ENCODE measurements around the gene GPR42.
"Not testable (repeated sequence)": the region's sequence is repeated elsewhere in the genome, so short reads cannot be mapped to it uniquely, and the experiment has no call there.

Gene GPR42

DNA sequence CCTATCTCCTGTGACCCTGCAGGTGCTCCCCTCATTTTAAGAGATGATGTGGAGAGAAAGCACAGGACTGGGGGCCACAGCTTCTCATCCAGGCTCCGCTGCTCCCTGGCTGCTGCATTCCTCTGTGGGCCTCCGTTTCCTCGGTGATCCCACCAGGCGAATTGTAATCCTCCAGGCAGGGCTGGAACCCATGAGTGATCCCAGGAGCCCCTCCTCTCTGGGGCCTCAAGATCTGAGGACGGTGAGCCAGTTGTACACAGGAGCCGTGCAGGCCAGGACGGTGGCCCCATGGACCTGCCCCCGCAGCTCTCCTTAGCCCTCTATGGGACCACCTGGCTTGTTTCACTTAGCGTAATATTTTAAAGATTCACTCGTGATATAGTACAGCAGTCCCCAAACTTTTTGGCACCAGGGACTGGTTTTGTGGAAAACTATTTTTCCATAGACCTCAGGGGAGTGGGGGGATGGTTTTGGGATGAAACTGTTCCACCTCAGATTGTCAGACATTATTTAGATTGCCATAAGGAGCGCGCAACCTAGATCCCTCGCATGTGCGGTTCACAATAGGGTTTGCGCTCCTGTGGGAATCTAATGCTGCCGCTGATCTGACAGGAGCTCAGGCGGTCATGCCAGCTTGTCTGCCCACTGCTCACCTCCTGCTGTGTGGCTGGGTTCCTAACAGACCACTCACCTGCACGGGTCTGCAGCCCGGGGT is 7.0 kb upstream of the GPR42 start:
- no peak for DNase-seq

- DNase-seq: no peak
Observed at GRCh38 chr19:35365303-35365702, 5.6 kb upstream of the GPR42 start.

DNA sequence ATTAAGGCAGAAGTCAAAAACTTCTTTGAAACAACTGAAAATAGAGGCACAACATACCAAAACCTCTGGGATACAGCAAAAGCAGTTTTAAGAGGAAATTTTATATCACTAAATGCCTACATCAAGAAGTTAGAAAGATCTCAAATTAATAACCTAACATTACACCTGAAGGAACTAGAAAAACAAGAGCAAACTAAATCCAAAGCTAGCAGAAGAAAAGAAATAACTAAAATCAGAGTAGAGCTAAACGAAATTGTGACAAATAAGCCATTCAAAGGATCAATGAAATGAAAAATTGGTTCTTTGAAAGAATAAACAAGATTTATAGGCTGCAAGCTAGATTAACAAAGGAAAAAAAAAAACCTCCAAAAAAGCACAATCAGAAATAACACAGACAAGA is 2.5 kb upstream of the GPR42 start:
- no peak for DNase-seq

DNA sequence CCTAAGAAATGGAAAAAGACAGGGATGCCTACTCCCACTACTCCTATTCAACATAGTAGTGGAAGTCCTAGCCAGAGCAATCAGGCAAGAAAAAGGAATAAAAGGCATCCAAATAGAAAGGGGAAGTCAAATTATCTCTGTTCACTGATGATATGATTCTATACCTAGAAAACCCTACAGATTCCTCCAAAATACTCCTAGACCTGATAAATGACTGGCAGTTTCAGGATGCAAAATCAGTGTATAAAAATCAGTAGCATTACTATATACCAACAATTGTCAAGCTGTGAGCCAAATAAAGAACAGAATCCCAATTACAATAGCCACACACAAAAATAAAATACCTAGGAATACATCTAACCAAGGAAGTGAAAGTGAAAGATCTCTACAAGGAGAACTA is 1.3 kb upstream of the GPR42 start:
- no peak for DNase-seq

DNA sequence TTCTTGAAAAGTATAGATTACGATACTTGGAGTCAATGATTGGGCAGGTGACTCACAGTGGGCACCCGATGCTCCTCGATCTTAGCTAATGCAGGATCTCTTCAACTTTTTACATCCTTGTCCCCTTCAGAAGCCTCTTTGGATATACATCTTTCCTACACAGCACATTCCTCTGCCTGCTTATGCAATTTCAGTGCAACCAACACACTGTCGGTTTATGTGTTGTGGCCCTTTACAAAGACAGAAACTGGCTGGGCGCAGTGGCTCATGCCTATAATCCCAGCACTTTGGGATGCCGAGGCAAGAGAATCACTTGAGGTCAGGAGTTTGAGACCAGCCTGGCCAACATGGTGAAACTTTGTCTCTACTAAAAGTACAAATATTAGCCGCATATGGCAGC is 2.6 kb downstream of the GPR42 start:
- no peak for DNase-seq

GRCh38 chr19:35374031-35374430 is 3.2 kb downstream of the GPR42 start:
- not testable (repeated sequence) for DNase-seq

DNA sequence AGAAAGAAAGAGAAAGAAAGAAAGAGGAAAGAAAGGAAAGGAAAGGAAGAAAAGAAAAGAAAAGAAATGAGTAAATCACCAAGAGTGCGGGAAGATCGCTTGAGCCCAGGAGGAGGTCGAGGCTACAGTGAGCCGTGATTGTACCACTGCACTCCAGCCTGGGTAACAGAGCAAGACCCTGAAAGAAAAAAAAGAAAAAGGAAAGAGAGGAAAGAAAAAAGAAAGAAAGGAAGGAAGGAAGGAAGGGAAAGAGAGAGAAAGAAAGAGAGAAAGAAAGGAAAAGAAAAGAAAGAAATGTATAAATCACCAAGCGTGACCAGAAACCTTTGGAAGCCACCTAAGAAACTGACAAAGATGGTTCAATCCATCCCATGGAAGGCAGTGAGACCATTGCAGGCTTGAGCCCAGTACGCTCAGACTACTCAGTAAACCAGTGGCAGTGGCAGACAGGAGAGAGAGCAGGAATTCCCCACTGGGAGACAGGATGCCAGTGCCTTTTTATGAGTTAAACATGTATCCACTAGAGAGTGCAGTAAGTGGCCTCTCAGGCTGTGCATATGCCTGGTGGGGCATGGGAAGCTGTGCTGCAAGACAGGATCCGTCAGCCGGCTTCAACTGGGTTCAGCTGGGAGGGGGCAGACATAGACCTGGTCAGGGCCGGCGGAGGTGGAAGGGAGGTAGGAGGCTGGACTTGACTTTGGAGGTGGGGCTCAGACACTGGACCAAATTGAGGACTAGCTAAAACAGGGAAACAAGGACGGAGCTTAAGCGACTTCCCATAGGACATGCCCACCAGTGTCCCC is 4.8 kb downstream of the GPR42 start:
- DNase-seq: no peak

- no peak for DNase-seq
Observed at GRCh38 chr19:35377656-35378055, 6.8 kb downstream of the GPR42 start.

- DNase-seq: no peak
Observed at GRCh38 chr19:35378356-35378755, 7.5 kb downstream of the GPR42 start.

DNA sequence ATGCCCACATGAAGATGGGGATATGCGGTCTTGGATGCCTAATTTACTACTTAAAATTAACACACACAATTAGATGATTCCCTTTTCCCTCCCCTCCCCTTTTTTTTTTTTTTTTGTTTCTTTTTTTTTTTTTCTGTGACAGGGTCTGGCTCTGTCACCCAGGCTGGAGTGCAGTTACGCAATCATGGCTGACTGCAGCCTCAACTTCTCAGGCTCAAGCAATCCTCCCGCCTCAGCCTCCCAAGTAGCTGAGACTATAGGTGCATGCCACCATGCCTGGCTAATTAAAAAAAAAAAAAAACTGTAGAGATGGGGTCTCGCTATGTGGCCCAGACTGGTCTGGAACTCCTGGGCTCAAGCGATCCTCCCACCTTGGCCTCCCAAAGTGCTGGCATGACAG is 8.7 kb downstream of the GPR42 start:
- DNase-seq: not testable (repeated sequence)

GRCh38 chr19:35379992-35380391 is 9.1 kb downstream of the GPR42 start:
- no peak for DNase-seq

GRCh38 chr19:35380450-35381124 is 9.7 kb downstream of the GPR42 start:
- DNase-seq: no peak

DNA sequence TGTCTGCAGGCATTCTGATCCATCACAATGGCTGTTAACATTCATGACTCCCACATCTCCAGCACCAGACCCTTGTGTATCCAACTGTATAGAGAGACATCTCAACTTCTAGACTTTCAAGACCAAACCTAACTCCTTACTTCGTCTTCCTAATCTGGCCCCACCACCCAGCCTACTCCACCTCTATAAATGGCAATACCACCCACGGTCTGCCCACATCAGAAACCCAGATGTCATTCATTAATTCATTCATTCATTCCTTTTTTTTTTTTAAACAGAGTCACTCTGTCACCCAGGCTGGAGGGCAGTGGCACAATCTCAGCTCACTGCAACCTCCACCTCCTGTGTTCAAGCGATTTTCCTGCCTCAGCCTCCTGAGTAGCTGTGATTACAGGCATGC is 10.4 kb downstream of the GPR42 start:
- no peak for DNase-seq

DNA sequence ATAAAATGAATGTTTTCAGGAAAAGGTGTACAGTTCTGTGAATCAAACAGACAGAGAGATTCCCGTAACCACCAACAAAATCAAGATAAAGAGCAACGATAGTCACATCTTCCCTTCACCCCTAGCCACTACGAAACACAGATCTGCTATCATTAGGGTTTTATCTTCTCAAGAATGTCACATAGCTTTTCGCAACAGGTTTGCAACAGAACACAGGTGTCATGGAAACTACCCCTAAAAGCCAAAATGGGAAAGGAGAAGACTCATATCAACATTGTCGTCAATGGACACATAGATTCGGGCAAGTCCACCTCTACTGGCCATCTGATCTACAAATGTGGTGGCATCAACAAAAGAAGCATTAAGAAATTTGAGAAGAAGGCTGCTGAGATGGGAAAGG is 11.1 kb downstream of the GPR42 start:
- no peak for DNase-seq

- DNase-seq: no peak
Observed at GRCh38 chr19:35383536-35383935, 12.7 kb downstream of the GPR42 start.

- DNase-seq: no peak
Observed at GRCh38 chr19:35388277-35389054, 17.6 kb downstream of the GPR42 start.

DNA sequence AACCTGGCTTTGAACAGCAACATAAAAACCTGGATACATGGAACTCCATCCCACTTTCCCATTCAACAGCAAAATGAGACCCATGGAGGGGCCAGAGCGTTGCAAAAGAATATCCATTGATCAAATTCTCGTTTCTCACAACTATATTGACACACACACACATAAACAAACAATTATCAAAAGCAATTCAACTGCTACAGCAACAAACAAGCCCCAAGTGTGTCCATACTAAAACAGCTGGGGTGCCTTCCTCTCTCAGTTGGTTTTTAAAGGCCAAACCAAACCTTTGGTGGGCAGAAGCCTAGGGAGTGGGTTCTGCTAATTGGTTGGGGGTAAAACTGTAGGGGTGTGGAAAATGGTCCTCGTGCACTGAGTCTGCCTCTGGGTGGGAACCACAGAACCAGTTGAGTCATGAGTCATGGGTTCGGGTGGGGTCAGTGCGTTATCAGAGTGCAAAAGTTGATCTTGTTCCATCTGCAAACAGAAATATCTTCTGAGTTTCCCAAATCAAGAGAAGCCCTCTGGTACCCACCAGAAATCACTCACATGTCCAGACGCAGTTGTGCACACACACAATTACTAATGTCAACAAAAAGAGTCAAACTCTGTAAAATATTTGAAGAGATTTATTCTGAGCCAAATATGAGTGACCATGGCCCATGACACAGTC is 18.5 kb downstream of the GPR42 start:
- no peak for DNase-seq

- DNase-seq: no peak
Observed at GRCh38 chr19:35392742-35393715, 22.2 kb downstream of the GPR42 start.

GRCh38 chr19:35395382-35396199 is 24.7 kb downstream of the GPR42 start:
- no peak for DNase-seq

- DNase-seq: no peak
Observed at GRCh38 chr19:35396240-35396885, 25.5 kb downstream of the GPR42 start.
